KMS-11 (cell line): Measurements from ENCODE around the gene DST.

Source experiments
- H2AFZ ChIP-seq: fragments of 200-600 bp; sonication (generic); 2 replicates; pipeline ENCODE4 v1.6.1; 2016; ENCODE audit warnings: antibody characterized with exemption, mixed run types, low read depth
- H3K27ac ChIP-seq: fragments of 200-600 bp; sonication (generic); 2 replicates; pipeline ENCODE4 v1.6.1; 2016; ENCODE audit warnings: mild to moderate bottlenecking, mixed run types
- H3K27me3 ChIP-seq: fragments of 200-600 bp; sonication (generic); 2 replicates; pipeline ENCODE4 v1.6.1; 2017; ENCODE audit warnings: mild to moderate bottlenecking, low read depth, mixed run types, moderate library complexity; ENCODE audit not compliant: insufficient read depth
- H3K36me3 ChIP-seq: fragments of 200-600 bp; sonication (generic); 2 replicates; pipeline ENCODE4 v1.6.1; 2017; ENCODE audit warnings: mild to moderate bottlenecking, mixed run types; ENCODE audit not compliant: insufficient read depth
- H3K4me1 ChIP-seq: fragments of 200-600 bp; sonication (generic); 2 replicates; pipeline ENCODE4 v1.6.1; 2016; ENCODE audit warnings: mild to moderate bottlenecking, low read depth, mixed run types; ENCODE audit not compliant: poor library complexity, severe bottlenecking
- H3K4me2 ChIP-seq: fragments of 200-600 bp; sonication (generic); 2 replicates; pipeline ENCODE4 v1.7.0; 2016; ENCODE audit warnings: mild to moderate bottlenecking, mixed run types
- H3K4me3 ChIP-seq: fragments of 200-600 bp; sonication (generic); IDR thresholded peaks from 2 replicates; pipeline ENCODE4 v1.6.1; 2017; ENCODE audit warnings: low read depth, low read length, mixed read lengths; ENCODE audit not compliant: insufficient read depth
- H3K79me2 ChIP-seq: fragments of 200-600 bp; sonication (generic); 2 replicates; pipeline ENCODE4 v1.6.1; 2016; ENCODE audit warnings: low read depth, mixed run types; ENCODE audit not compliant: insufficient read depth
- H3K9ac ChIP-seq: fragments of 200-600 bp; sonication (generic); 2 replicates; pipeline ENCODE4 v1.6.1; 2016; ENCODE audit warnings: mild to moderate bottlenecking, mixed run types
- H4K20me1 ChIP-seq: fragments of 200-600 bp; sonication (generic); 2 replicates; pipeline ENCODE4 v1.6.1; 2016; ENCODE audit warnings: mild to moderate bottlenecking, mixed run types; ENCODE audit not compliant: insufficient read depth
- CTCF ChIP-seq: fragments of 200-600 bp; sonication (generic); conservative IDR thresholded peaks from 2 replicates; pipeline ENCODE4 v1.6.1; 2017; ENCODE audit warnings: low read depth, mild to moderate bottlenecking, antibody characterized with exemption, low read length, moderate library complexity, mixed read lengths

The DST gene

DNA sequence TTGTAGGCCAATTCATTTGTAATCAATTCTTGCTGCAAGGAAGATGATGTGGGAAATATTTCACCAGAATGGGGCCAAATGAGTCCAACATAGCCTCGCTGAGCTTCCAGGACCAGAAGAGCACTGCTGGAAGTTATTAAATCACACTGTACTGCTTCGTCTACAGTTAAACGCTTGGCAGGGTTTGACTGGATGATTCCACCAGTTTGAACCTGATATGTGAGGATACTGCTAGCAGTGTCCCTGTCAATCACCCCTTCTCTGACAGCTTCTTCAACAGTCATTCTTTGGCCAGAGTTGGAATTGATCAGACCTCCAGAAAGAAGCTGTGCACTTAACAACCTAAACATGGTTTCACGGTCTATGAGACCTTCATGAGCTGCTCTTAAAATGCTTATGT is 34.4 kb downstream of the DST start:
- Histone ChIP-seq H3K4me2 (no peak overlapping the region), H3K36me3 (no peaks in the 10 kb centered on the region; the same call in 1 of the 2 replicates), H4K20me1 (no peaks in the 10 kb centered on the region), H3K9ac (no peak overlapping the region), H3K27ac (no peak overlapping the region), H3K4me1 (no peaks in the 10 kb centered on the region), H3K27me3 (no peaks in the 10 kb centered on the region), H3K4me3 (no peak overlapping the region), H2AFZ (no peak overlapping the region), H3K79me2 (no peaks in the 10 kb centered on the region)
- no peak for TF ChIP-seq CTCF

- Histone ChIP-seq H3K27ac (no peak overlapping the region), H3K27me3 (no peaks in the 10 kb centered on the region), H3K4me2 (no peak overlapping the region), H3K4me1 (no peaks in the 10 kb centered on the region), H3K9ac (no peak overlapping the region), H3K36me3 (no peaks in the 10 kb centered on the region; the same call in 1 of the 2 replicates), H3K4me3 (no peak overlapping the region), H3K79me2 (no peaks in the 10 kb centered on the region), H2AFZ (no peak overlapping the region), H4K20me1 (no peaks in the 10 kb centered on the region)
- TF ChIP-seq CTCF: no peak
These were observed 35.5 kb downstream of the DST start for GRCh38 chr6:56607111-56607752.

GRCh38 chr6:56605435-56605834 is 37.3 kb downstream of the DST start:
- H4K20me1 ChIP-seq: no peaks in the 10 kb centered on the region
- no peak for TF ChIP-seq CTCF
- H3K27ac ChIP-seq: no peak overlapping the region
- no peaks in the 10 kb centered on the region for H3K4me1 ChIP-seq
- H3K4me3 ChIP-seq: no peak overlapping the region
- H3K27me3 ChIP-seq: no peaks in the 10 kb centered on the region
- H3K36me3 ChIP-seq: peaks cover 4% of the 10 kb centered on the region; the same call in 1 of the 2 replicates
- no peak overlapping the region for H3K9ac ChIP-seq
- no peak overlapping the region for H2AFZ ChIP-seq
- H3K4me2 ChIP-seq: no peak overlapping the region
- no peaks in the 10 kb centered on the region for H3K79me2 ChIP-seq

- TF ChIP-seq CTCF: no peak
- Histone ChIP-seq H2AFZ (no peak overlapping the region), H3K27me3 (no peaks in the 10 kb centered on the region), H3K4me2 (no peak overlapping the region), H3K36me3 (peaks cover 4% of the 10 kb centered on the region; the same call in 1 of the 2 replicates), H3K9ac (no peak overlapping the region), H3K27ac (no peak overlapping the region), H3K4me1 (no peaks in the 10 kb centered on the region), H4K20me1 (no peaks in the 10 kb centered on the region), H3K4me3 (no peak overlapping the region), H3K79me2 (no peaks in the 10 kb centered on the region)
These were observed 38.5 kb downstream of the DST start for GRCh38 chr6:56604186-56604585.
